Type B pancreatic cell (in vitro differentiated cells): ENCODE measurements around the gene RPL36AL. TPM values are rescaled to one million over a fixed set of nuclear protein-coding genes. Genes with fewer than 3 reads are reported as not detected.

Experiments
- DNase-seq: peaks from one replicate; pipeline ENCODE4 v3.0.0; 2021; ENCODE audit warnings: mixed read lengths; ENCODE audit not compliant: unreplicated experiment; ENCODE audit errors: extremely low spot score
- H3K27ac Mint-ChIP-seq: 2 replicates; pipeline ENCODE4 v1.8.0; 2021; ENCODE audit warnings: mild to moderate bottlenecking, mixed read lengths
- H3K27me3 Mint-ChIP-seq: 2 replicates; pipeline ENCODE4 v1.8.0; 2021; ENCODE audit warnings: mixed read lengths
- H3K36me3 Mint-ChIP-seq: 2 replicates; pipeline ENCODE4 v1.8.0; 2021; ENCODE audit warnings: mixed read lengths
- H3K4me1 Mint-ChIP-seq: one replicate; pipeline ENCODE4 v1.8.0; 2021; ENCODE audit warnings: mixed read lengths; ENCODE audit not compliant: unreplicated experiment
- H3K4me3 Mint-ChIP-seq: 2 replicates; pipeline ENCODE4 v1.8.0; 2021; ENCODE audit warnings: mild to moderate bottlenecking, mixed read lengths
- H3K9me3 Mint-ChIP-seq: 2 replicates; pipeline ENCODE4 v1.8.0; 2021; ENCODE audit warnings: mixed read lengths
- CTCF ChIP-seq: fragments of 200-600 bp; sonication (generic); conservative IDR thresholded peaks from 2 replicates; pipeline ENCODE4 v1.5.0; 2021; ENCODE audit warnings: antibody characterized with exemption, mild to moderate bottlenecking
- total RNA-seq: library from RNA; stranded (reverse); gene quantifications from 2 replicates; pipeline ENCODE4 v1.2.1, GENCODE V29; 2021; ENCODE audit warnings: low replicate concordance

RPL36AL gene
- total RNA-seq, 1 donor from 2014 or later, result 134 TPM

DNA sequence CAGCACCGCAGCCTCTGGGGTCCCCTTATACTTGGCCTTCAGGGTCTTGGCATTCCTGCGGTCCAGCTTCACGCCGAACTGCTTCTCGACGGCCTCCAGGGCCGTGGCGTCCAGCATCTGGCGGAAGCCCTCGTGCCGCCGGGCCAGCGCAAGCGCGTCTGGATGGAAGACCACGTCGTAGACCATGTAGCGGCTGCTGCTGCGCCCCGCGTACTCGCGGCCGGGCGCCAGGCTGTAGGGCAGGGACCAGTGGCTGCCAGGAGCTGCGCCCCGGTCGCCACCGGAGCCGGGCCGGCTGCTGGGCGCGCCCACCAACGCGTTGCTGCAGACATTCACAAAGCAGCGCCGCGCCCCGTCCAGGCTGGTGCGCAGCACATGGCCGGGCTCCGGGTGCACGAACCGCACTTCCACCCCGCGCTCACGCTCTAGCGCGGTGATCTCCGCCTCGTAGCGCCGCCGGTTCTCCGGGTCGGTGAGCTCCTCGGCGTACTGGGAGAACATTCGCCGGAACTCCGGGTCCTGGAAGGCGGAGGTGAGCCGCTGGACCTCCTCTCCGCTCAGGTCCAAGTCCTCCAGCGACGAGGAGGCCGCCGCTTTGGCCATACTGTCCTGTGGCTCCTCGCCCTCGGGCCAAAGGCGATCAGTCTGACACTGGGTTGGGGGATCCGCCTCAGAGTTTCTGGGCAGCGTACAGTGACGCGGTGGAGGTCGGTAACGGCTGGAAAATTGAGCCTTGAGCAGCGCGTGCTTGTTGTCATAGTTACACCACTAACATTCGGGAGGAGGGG lies 14.3 kb upstream of the RPL36AL start, which contains the start of gene DNAAF2:
Gene DNAAF2 (minus strand): TSS at position 698 of the 788 bp plus-strand sequence. CDS start 95 bp downstream, at position 603.
- Mint-ChIP-seq H3K4me1 (peaks cover 26% of the 10 kb centered on the region), H3K9me3 (no peaks in the 10 kb centered on the region)

DNA sequence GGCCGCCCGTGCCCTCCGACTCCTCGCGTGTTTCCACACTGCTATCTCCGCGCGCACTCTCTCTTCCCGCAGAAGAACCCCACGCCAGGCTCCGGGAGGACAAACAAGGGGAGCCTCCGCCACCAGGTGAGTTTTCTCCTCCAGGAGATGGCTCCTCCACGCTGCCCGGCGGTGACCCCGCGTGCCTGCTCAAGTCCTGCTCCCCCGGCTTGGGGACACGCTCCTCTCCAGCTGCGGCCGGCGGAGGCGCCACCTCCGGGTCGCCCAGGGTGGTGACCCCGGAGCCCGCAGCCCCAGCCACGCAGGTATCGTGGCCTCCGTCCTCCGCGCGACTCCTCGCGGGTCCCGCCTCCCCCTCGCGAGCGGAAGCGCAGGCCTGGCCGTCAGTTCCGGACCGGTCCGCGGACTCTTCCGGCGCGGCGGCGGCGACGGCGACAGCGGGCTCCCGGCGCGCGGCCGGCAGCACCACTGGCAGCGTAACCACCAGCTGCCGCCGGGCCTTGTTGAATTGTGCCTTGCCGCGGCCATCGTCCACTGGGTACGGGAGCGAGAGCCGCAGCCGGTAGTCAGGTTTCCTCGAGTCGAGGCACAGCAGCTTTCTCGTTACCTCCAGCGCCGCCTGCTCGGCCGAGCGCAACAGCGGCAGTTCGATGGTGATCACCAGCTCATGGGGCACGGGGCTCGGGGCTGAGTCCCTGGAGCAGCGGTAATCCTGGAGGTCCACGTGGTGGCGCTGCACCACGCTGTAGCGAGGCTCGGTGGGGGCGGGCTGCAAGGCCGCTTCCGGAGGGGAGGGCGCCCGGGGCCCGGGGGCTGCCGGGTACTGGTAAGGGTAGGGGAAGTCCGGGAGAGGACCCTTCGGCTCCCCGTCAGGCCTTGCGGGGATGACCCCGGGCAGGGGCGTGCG lies 13.5 kb upstream of the RPL36AL start:
- H3K36me3 Mint-ChIP-seq, result peaks cover 22% of the 10 kb centered on the region
- no peaks in the 10 kb centered on the region for H3K9me3 Mint-ChIP-seq
- peak overlapping the region; percentile 98 for H3K27ac Mint-ChIP-seq
- no peaks in the 10 kb centered on the region for H3K27me3 Mint-ChIP-seq
- H3K4me3 Mint-ChIP-seq, result peak overlapping the region; percentile 98
- peak; percentile 97 for DNase-seq
- peaks cover 26% of the 10 kb centered on the region for H3K4me1 Mint-ChIP-seq
- TF ChIP-seq CTCF, result peak; percentile 88

More for the DNA sequence above, 14.3 kb upstream of the RPL36AL start, which contains the start of gene DNAAF2:
- Mint-ChIP-seq H3K27me3 (no peaks in the 10 kb centered on the region), H3K36me3 (peaks cover 23% of the 10 kb centered on the region), H3K27ac (peak within 1 kb of the TSS; percentile 97), H3K4me3 (peak within 1 kb of the TSS; percentile 98)
- TF ChIP-seq CTCF, result no peak
- DNase-seq, result peak; percentile 78

- peak overlapping the region; percentile 41 for H3K27ac Mint-ChIP-seq
- H3K9me3 Mint-ChIP-seq, result no peaks in the 10 kb centered on the region
- DNase-seq, result no peak
- peak overlapping the region; percentile 28 for H3K4me3 Mint-ChIP-seq
- H3K36me3 Mint-ChIP-seq, result peaks cover 9% of the 10 kb centered on the region
- no peak for TF ChIP-seq CTCF
- peaks cover 16% of the 10 kb centered on the region for H3K4me1 Mint-ChIP-seq
- no peaks in the 10 kb centered on the region for H3K27me3 Mint-ChIP-seq
Measured at GRCh38 chr14:49623941-49624839, 3.8 kb upstream of the RPL36AL start.

- no peak overlapping the region for H3K4me3 Mint-ChIP-seq
- peaks cover 15% of the 10 kb centered on the region for H3K36me3 Mint-ChIP-seq
- peaks cover 23% of the 10 kb centered on the region for H3K4me1 Mint-ChIP-seq
- H3K9me3 Mint-ChIP-seq, result no peaks in the 10 kb centered on the region
- no peak for TF ChIP-seq CTCF
- DNase-seq, result no peak
- no peaks in the 10 kb centered on the region for H3K27me3 Mint-ChIP-seq
- H3K27ac Mint-ChIP-seq, result no peak overlapping the region
Measured at GRCh38 chr14:49623387-49623786, 3.0 kb upstream of the RPL36AL start.

- Mint-ChIP-seq H3K4me1 (peaks cover 31% of the 10 kb centered on the region), H3K27ac (peak overlapping the region; percentile 76), H3K4me3 (peak overlapping the region; percentile 99), H3K9me3 (no peaks in the 10 kb centered on the region), H3K27me3 (no peaks in the 10 kb centered on the region), H3K36me3 (peaks cover 21% of the 10 kb centered on the region)
- no peak for TF ChIP-seq CTCF
- DNase-seq, result no peak
Measured at GRCh38 chr14:49622022-49622607, 1.7 kb upstream of the RPL36AL start.
